GM18511 (cell line): ENCODE results near the gene RPTOR.
A peak's percentile ranks its signal among the peaks of the same experiment; 100 is the strongest.

Experiments
- ATAC-seq: cut with Tn5 transposase; IDR thresholded peaks from one replicate; pipeline ENCODE4 v1.9.1; 2021; ENCODE audit warnings: mild to moderate bottlenecking, moderate library complexity; ENCODE audit not compliant: unreplicated experiment

Gene RPTOR

DNA sequence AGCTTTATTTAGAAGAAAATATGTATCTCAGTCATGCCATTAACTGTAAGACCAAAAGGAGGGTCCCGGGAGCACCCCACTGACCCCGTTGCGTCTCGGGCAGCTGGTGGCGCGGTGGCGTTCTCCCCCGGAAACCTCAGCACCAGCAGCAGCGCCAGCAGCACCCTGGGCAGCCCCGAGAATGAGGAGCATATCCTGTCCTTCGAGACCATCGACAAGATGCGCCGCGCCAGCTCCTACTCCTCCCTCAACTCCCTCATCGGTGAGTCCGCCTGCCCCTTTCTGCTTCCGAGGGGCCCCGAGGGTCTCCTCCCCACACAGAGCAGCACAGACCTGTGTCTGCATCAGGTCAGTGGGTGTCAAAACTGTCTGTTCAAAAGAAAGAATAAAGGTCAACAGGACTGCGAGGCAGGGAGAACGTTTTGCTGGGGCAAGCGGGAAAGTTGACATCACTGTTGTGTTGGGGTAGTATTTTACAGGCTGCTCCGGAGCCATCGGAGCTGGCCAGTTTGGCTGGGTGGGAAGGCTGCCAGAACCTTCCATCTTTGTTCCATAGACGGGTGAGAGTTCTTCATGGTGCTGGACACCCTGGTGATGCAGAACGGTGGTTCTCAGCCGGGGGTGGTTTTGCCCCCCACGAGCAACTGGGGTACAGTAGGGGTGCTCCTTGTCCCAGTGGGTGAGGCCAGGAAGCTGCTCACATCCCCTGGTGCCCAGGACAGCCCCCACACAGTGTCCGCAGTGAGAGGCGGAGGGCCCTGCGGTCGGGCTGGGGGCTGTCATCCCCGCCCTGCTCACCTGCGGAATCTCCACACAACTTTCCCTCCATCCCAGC lies 349.2 kb downstream of the RPTOR start:
- ATAC-seq, result no peak

DNA sequence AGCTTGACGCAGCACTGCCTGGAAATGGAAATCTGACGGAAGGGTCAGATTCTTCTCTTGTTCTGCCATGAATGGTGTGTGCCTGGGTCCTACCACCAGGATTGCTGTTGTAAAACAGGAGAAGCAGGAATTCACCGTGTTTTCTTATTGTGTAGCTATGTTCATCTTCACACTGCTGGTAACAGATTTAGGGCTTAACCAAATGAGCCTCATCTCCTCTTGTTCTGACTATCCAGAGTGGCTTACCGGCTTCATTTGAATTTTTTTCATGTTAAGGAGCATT lies 349.7 kb downstream of the RPTOR start:
- no peak for ATAC-seq

- ATAC-seq, result no peak
Observed at GRCh38 chr17:80894726-80895125, 350.1 kb downstream of the RPTOR start.

GRCh38 chr17:80895366-80895765 lies 350.7 kb downstream of the RPTOR start:
- ATAC-seq, result no peak

DNA sequence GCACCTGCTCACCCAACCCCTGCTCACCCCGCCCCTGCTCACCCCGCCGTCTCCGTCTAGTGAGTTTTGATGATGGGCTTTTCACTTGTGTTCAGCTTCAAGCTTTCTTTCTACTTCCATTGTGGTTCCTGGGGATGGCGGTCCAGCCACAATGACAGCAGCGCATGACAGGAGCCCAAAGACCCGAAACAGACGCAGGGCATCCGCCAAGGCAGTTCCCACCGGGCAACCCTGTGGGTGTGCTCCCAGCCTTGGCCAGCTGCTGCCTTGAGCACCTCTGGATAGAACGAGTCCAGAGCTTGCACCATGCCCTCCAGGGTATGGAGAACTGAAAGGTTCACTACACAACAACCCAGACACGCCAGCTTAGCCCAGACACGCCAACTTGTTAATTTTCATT lies 354.1 kb downstream of the RPTOR start:
- ATAC-seq, result no peak

DNA sequence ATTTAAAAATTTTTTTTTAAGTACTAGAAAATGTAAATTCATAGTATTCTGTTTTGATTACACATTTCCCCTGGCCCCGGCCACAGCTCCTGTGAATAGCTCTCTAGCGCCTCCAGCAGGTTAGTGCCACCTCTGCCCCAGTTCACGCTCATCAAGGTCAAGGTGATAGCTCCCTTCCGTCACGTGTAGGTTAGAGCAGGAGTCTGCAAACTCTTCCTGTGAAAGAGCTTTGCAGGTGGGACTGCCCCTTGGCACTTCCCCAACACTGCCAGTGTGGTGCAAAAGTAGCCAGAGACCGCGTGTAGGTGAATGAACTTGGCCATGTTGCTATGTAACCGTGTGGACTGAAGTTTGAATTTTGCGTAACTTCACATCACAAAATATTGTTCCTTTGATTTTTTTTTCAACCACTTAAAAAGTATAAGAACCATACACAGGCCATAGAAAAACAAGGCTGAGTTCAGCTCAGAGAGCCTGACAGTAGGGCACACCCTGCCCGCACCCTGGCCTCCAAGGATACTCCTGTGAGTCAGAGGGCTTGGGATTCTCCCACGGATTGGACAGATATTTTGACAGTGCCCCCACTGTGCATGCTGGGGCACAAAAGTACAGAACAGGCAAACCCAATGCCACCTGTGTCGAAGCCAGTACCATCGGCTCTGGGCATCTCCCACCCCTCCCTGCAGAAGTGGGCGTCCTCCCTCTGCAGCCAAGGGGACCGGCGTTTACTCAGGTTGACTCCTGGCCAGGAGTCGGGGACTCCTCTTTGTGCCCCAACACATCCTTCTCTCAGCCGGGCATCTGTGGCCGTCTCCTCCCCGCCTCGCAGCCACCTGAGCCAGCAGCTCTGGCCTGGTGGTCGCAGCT lies 355.0 kb downstream of the RPTOR start:
- ATAC-seq, result no peak

DNA sequence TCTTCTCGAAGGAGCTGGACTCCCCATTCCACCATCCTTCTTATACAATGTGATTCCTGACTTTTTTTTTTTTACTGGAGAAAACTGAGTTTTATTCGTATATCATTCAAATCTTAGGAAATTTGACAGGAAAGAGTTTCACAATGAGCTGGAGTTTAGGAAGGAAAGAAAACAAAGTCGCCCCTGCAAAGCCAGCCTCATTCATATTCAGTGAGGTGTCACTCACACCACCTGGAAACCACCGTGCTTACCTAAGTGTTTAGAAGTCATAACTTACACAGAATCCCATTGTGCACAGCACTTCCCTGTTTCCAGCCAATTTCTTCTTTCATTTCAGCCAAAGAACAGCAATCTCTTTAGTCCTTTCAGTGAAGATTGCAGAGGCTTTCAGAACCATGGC lies 356.7 kb downstream of the RPTOR start:
- ATAC-seq, result peak; percentile 56

- no peak for ATAC-seq
Observed at GRCh38 chr17:80902197-80902962, 357.7 kb downstream of the RPTOR start.

DNA sequence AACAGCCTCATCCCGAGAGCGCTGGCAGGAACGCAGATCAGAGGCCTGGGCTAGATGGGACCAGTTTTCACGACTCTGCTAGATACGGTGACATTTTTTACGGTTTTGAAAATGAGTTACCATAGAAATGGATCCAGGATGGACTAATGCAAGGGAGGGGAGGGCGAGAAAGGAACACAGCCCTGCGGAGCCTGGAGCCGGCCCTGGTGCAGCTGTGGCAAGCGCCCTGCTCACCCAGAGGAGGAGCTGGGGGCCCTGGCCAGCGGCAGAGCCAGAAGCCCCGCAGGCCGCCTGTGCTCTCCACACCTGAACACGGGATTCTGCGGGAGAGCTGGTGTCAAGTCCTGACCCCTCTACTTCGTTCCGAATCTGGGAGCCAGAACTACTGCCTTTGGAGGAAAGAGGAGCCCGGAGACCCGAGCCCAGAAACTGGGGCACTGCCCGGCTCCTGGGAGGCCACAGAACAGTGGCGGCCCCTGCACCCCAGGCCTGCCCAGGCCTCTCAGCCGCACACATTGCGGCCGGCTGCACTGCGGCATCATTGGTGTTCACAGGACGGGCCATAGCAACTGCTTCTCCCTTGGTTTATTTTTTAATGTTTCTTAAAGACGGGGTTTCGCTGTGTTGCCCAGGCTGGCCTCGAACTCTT lies 358.4 kb downstream of the RPTOR start:
- no peak for ATAC-seq

DNA sequence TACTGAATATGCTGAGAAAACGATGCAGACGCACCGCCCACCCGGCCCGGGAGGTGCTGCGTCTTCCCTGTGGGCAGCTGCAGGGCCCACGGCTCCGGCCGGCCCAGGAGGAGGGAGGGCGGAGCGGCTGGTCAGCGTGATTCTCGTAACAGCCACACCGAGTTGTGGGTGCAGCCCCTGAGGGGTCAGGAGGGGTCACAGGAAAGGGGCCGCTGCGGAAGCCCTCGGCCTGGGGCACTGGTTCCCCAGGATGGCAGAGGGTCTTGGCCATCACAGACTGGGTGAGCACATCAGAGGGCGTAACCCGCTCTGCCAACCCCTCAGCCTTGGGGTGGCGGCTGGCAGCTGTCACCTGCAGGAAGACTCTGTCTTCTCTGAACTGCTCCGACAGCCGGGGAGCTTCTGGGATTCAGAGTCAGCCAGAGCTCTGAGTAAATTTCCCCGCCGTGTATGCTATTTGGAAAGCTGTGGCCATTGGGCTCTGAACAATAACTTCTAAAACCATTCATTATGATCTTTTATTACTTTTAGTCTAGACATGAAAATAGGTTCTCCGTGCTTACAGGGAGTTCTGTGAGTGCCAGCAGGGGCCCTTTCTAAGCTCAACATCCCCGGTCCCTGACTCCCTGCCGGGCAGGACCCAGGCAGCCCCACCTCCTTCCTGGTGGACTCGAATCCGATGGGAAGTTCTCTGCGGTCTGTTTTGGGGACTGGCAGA lies 359.6 kb downstream of the RPTOR start:
- no peak for ATAC-seq

GRCh38 chr17:80905586-80906230 lies 361.1 kb downstream of the RPTOR start:
- ATAC-seq, result no peak

GRCh38 chr17:80906364-80907259 lies 362.0 kb downstream of the RPTOR start:
- no peak for ATAC-seq

DNA sequence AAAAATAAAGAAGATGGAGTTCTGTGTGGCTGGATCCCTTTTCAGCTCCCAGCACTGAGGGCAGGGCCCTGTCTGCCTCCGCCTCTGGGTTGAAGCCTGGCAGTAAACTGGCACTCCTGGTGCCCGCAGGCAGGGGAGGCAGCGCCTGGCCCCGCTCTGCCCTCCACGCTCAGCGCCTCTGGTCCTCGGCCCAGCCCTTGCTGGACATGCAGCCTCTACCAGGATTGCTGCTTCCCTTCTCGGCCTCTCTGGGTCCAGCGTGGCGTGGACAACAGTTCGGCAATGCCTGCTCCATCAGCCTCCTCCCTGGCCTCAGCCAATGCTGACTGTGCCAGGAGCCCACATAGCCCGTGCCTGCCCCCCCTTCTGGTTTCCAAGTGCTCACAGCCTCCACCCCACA lies 362.6 kb downstream of the RPTOR start:
- no peak for ATAC-seq

- no peak for ATAC-seq
Observed at GRCh38 chr17:80908211-80908610, 363.6 kb downstream of the RPTOR start.

DNA sequence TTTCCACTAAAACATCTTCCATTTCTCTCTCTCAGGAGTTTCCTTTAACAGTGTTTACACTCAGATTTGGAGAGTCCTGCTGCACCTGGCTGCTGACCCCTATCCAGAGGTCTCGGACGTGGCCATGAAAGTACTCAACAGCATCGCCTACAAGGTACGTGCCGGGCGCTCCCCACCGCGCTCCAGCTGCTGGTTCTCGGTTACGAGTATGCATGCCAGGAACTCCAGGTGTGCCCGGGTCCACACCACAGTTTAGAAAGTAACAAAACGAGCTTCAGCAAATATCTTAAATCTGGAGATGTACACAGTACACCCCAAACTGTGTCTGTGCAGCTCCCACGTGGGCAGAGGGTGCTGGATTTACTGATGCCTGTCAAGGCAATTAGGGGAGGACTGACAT lies 364.1 kb downstream of the RPTOR start:
- no peak for ATAC-seq

DNA sequence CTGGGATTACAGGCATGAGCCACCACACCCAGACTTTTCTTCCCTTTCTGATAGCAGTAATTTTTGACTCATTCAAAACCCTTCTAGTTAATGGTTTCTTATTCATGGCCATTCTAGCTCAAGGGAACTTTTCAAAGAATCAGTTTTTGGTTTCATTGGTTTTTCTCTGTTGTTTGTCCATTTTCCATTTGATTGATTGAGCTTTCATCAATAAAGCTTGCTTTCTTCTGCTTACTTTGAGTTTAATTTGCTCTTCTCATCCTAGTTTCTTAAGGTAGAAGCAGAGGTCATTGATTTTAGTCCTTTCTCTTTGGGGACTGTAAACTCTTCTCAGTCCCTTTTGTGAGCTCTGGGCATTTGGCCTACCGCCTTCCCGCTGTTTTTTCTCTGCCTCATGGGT lies 365.0 kb downstream of the RPTOR start:
- no peak for ATAC-seq

DNA sequence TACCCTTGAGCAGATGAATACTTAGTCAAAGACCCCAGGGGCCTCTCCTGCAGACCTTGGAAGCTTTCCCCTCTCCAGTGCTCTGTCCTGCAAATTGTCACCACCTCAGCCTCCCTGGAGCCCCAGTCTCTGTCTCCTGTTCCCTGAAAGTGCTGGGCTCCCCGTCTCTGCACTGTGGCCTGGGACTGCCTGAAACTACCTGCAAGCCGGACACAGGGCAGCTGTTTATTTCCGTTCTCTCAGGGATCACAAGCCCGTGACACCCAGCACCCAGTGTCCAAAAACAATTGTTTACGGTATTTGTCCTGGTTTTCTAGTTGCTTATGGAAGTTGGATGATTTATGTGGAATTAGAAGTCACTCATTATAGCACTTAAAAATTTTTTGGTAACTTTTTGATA lies 365.4 kb downstream of the RPTOR start:
- peak; percentile 43 for ATAC-seq

DNA sequence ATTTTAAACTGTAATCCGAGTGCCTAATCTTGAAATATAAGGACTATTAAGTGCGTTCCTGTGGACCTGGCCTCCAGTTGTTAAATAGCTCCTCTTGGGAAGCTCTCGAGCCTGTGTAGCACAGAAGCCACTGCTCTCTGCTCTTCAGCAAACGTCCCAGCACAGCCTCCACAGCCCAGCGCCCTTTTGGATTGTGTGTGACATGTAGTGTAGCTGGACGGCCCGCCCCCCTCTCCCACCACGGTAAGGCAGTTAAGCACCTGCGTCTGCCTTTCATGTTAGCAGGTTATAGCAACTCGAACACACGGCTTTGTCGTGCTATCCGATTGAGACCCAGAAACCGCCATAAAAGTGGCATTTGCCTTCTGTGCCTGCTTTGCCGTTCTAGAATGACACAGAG lies 367.8 kb downstream of the RPTOR start:
- ATAC-seq, result no peak
